ENCODE data around the gene ZNF488. TPM values are rescaled to one million over a fixed set of nuclear protein-coding genes. Genes with fewer than 3 reads are reported as not detected.

The ZNF488 gene
- total RNA-seq, 4 donors from 2014 or later: 1.0 to 3.9 (median 2.3) TPM

- peaks cover 6% of the 10 kb centered on the region for H3K4me1 ChIP-seq
- no peak overlapping the region for H3K27ac ChIP-seq
- 89% methylated on average over 5 of the region's 5 CpGs for WGBS
- no peak overlapping the region for H3K4me3 ChIP-seq
- no peak for DNase-seq (ENCODE audit: low spot score in 2 of 2)
- no peaks in the 10 kb centered on the region for H3K36me3 ChIP-seq
- H3K9me3 ChIP-seq: no peaks in the 10 kb centered on the region
- TF ChIP-seq EP300 (IDR thresholded peaks at IDR 0.05) (no peak), POLR2AphosphoS5 (IDR thresholded peaks at IDR 0.05) (no peak), POLR2A (IDR thresholded peaks at IDR 0.05) (no peak), CTCF (IDR thresholded peaks at IDR 0.05) (no peak)
- H3K27me3 ChIP-seq: no peaks in the 10 kb centered on the region
These were observed 28.2 kb upstream of the ZNF488 start for GRCh38 chr10:47412177-47412730.

GRCh38 chr10:47410862-47411261 lies 26.8 kb upstream of the ZNF488 start:
- H3K4me1 ChIP-seq: peaks cover 18% of the 10 kb centered on the region
- TF ChIP-seq POLR2AphosphoS5 (IDR thresholded peaks at IDR 0.05) (no peak), EP300 (IDR thresholded peaks at IDR 0.05) (no peak), CTCF (IDR thresholded peaks at IDR 0.05) (no peak), POLR2A (IDR thresholded peaks at IDR 0.05) (no peak)
- 76% methylated on average over 3 of the region's 4 CpGs for WGBS
- H3K9me3 ChIP-seq: no peaks in the 10 kb centered on the region
- H3K27ac ChIP-seq: no peak overlapping the region
- no peaks in the 10 kb centered on the region for H3K27me3 ChIP-seq
- no peaks in the 10 kb centered on the region for H3K36me3 ChIP-seq
- no peak for DNase-seq (ENCODE audit: low spot score in 2 of 2)
- no peak overlapping the region for H3K4me3 ChIP-seq

GRCh38 chr10:47410271-47410670 lies 26.2 kb upstream of the ZNF488 start:
- DNase-seq (ENCODE audit: low spot score in 2 of 2): no peak
- 62% methylated on average over 4 of the region's 4 CpGs for WGBS
- H3K4me3 ChIP-seq: no peak overlapping the region
- TF ChIP-seq CTCF (IDR thresholded peaks at IDR 0.05) (no peak), POLR2AphosphoS5 (IDR thresholded peaks at IDR 0.05) (no peak), POLR2A (IDR thresholded peaks at IDR 0.05) (no peak), EP300 (IDR thresholded peaks at IDR 0.05) (no peak)
- H3K9me3 ChIP-seq: no peaks in the 10 kb centered on the region
- peaks cover 24% of the 10 kb centered on the region for H3K4me1 ChIP-seq
- H3K27ac ChIP-seq: no peak overlapping the region
- no peaks in the 10 kb centered on the region for H3K27me3 ChIP-seq
- H3K36me3 ChIP-seq: no peaks in the 10 kb centered on the region

GRCh38 chr10:47409866-47410256 lies 25.8 kb upstream of the ZNF488 start:
- H3K36me3 ChIP-seq: no peaks in the 10 kb centered on the region
- WGBS: 46% methylated on average over 2 of the region's 3 CpGs
- DNase-seq (ENCODE audit: low spot score in 2 of 2): no peak
- H3K9me3 ChIP-seq: no peaks in the 10 kb centered on the region
- no peak overlapping the region for H3K27ac ChIP-seq
- H3K27me3 ChIP-seq: no peaks in the 10 kb centered on the region
- H3K4me1 ChIP-seq: peaks cover 28% of the 10 kb centered on the region
- TF ChIP-seq CTCF (IDR thresholded peaks at IDR 0.05) (no peak), EP300 (IDR thresholded peaks at IDR 0.05) (no peak), POLR2A (IDR thresholded peaks at IDR 0.05) (no peak), POLR2AphosphoS5 (IDR thresholded peaks at IDR 0.05) (no peak)
- no peak overlapping the region for H3K4me3 ChIP-seq

GRCh38 chr10:47409171-47409865 lies 25.2 kb upstream of the ZNF488 start:
- 90% methylated on average over 12 of the region's 15 CpGs for WGBS
- Histone ChIP-seq H3K36me3 (no peaks in the 10 kb centered on the region), H3K4me1 (peaks cover 34% of the 10 kb centered on the region), H3K27ac (no peak overlapping the region), H3K9me3 (no peaks in the 10 kb centered on the region), H3K4me3 (no peak overlapping the region), H3K27me3 (no peaks in the 10 kb centered on the region)
- TF ChIP-seq CTCF (IDR thresholded peaks at IDR 0.05): no peak
- TF ChIP-seq EP300 (IDR thresholded peaks at IDR 0.05): no peak
- TF ChIP-seq POLR2AphosphoS5 (IDR thresholded peaks at IDR 0.05): no peak
- no peak for TF ChIP-seq POLR2A (IDR thresholded peaks at IDR 0.05)
- no peak for DNase-seq (ENCODE audit: low spot score in 2 of 2)

Measured in suprapubic skin (tissue), 4 donors.